ENCODE results near the gene UGGT2.

DNA sequence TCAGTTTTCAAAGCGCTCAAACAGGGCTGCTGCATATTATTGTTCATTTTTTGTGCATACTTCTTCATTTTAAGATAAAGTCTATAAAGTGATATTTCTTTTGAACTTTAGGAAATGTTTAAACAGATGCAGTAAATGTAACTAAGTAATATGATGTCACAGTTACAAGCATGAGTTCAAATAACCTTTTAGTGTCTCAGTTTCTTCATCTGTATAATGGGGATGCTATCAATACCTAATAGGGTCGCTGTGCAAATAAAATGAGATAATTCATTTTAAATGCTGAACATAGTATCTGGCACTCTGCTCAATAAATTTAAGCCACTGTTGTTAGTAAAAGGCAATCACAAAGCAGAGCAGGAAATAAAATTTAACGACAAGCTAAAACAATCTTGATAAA lies 97.5 kb downstream of the UGGT2 start:
- TF ChIP-seq, protein P1, sequence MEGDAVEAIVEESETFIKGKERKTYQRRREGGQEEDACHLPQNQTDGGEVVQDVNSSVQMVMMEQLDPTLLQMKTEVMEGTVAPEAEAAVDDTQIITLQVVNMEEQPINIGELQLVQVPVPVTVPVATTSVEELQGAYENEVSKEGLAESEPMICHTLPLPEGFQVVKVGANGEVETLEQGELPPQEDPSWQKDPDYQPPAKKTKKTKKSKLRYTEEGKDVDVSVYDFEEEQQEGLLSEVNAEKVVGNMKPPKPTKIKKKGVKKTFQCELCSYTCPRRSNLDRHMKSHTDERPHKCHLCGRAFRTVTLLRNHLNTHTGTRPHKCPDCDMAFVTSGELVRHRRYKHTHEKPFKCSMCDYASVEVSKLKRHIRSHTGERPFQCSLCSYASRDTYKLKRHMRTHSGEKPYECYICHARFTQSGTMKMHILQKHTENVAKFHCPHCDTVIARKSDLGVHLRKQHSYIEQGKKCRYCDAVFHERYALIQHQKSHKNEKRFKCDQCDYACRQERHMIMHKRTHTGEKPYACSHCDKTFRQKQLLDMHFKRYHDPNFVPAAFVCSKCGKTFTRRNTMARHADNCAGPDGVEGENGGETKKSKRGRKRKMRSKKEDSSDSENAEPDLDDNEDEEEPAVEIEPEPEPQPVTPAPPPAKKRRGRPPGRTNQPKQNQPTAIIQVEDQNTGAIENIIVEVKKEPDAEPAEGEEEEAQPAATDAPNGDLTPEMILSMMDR (IDR thresholded peaks at IDR 0.05) = no peak
- no peak for TF ChIP-seq EP300 (IDR thresholded peaks at IDR 0.05; ENCODE audit: low read depth)
- no peak for TF ChIP-seq POLR2A (IDR thresholded peaks at IDR 0.05)
